Forelimb muscle (tissue), 1 donor: ENCODE measurements around the gene SPHK2. TPM values are rescaled to one million over a fixed set of nuclear protein-coding genes. Genes with fewer than 3 reads are reported as not detected.

Experiments used
- polyA plus RNA-seq: library from polyadenylated mRNA; unstranded; fragments of 120-200 nt; gene quantifications from one replicate; pipeline ENCODE4 v1.2.1, GENCODE V29; 2013; ENCODE audit not compliant: insufficient read length

The SPHK2 gene
- polyA plus RNA-seq, 1 donor, result 9.0 TPM

Other genes starting within 250 kb of the SPHK2 start
- 109 TPM for gene KDELR1, start 228.0 kb upstream of the SPHK2 start, polyA plus RNA-seq
- 1.4 TPM for gene GRIN2D, start 225.8 kb upstream of the SPHK2 start, polyA plus RNA-seq
- 23.2 TPM for gene GRWD1, start 173.5 kb upstream of the SPHK2 start, polyA plus RNA-seq
- 0.81 TPM for gene KCNJ14, start 163.9 kb upstream of the SPHK2 start, polyA plus RNA-seq
- 45.7 TPM for gene CYTH2, start 150.1 kb upstream of the SPHK2 start, polyA plus RNA-seq
- gene LMTK3, start 107.7 kb upstream of the SPHK2 start, polyA plus RNA-seq, result not detected
- 0.10 TPM for gene SULT2B1, start 67.3 kb upstream of the SPHK2 start, polyA plus RNA-seq
- not detected for gene SPACA4, start 12.8 kb upstream of the SPHK2 start, polyA plus RNA-seq
- gene FAM83E, start 4.4 kb upstream of the SPHK2 start, polyA plus RNA-seq, result not detected
- 1,725 TPM for gene RPL18, start 328 bp upstream of the SPHK2 start, polyA plus RNA-seq
- gene DBP, start 17.9 kb downstream of the SPHK2 start, polyA plus RNA-seq, result 5.2 TPM
- gene CA11, start 26.7 kb downstream of the SPHK2 start, polyA plus RNA-seq, result 7.6 TPM
- gene NTN5, start 53.5 kb downstream of the SPHK2 start, polyA plus RNA-seq, result 2.9 TPM
- gene FUT2, start 76.5 kb downstream of the SPHK2 start, polyA plus RNA-seq, result 0.83 TPM
- 146 TPM for gene MAMSTR, start 100.2 kb downstream of the SPHK2 start, polyA plus RNA-seq
- 25.9 TPM for gene RASIP1, start 121.1 kb downstream of the SPHK2 start, polyA plus RNA-seq
- gene IZUMO1, start 127.4 kb downstream of the SPHK2 start, polyA plus RNA-seq, result 2.0 TPM
- gene FUT1, start 133.1 kb downstream of the SPHK2 start, polyA plus RNA-seq, result 1.1 TPM
- gene FGF21, start 136.0 kb downstream of the SPHK2 start, polyA plus RNA-seq, result not detected
- gene BCAT2, start 191.5 kb downstream of the SPHK2 start, polyA plus RNA-seq, result 25.6 TPM
- gene HSD17B14, start 217.0 kb downstream of the SPHK2 start, polyA plus RNA-seq, result 3.1 TPM
- gene PLEKHA4, start 249.1 kb downstream of the SPHK2 start, polyA plus RNA-seq, result 28.0 TPM